Natural killer cell treated with Interleukin-12 subunit alpha and Interleukin-12 subunit beta and Interleukin-15 and Interleukin-18, amount 100 ng/mL, for 72 hours (primary cell): ENCODE measurements around the gene GSK3A. TPM values are rescaled to one million over a fixed set of nuclear protein-coding genes. Genes with fewer than 3 reads are reported as not detected.
A peak's percentile ranks its signal among the peaks of the same experiment; 100 is the strongest.

ENCODE experiments used
- ATAC-seq, 2 donors: fragments of 150-1000 bp; cut with Tn5 transposase in 1 of 2; sonication (Bioruptor Pico), chemical (Tn5 transposase) in 1 of 2; 2 replicates each; pipeline ENCODE4 v1.10.0; 2021
- DNase-seq: peaks from one replicate; pipeline ENCODE4 v3.0.0; 2022; ENCODE audit warnings: low spot score
- H3K27ac Mint-ChIP-seq, 2 donors: 1 replicate in 1 of 2; 2 replicates in 1 of 2; pipeline ENCODE4 v1.8.0; 2022; ENCODE audit warnings: mixed read lengths in 2 of 2, mild to moderate bottlenecking in 1 of 2, moderate library complexity in 1 of 2
- H3K27me3 Mint-ChIP-seq, 2 donors: 1 replicate in 1 of 2; 2 replicates in 1 of 2; pipeline ENCODE4 v1.8.0; 2022; ENCODE audit warnings: mixed read lengths in 2 of 2
- H3K36me3 Mint-ChIP-seq: one replicate; pipeline ENCODE4 v1.8.0; 2022; ENCODE audit warnings: mixed read lengths
- H3K4me1 Mint-ChIP-seq, 2 donors: 1 replicate in 1 of 2; 2 replicates in 1 of 2; pipeline ENCODE4 v1.8.0; 2022; ENCODE audit warnings: low read depth in 2 of 2, mixed read lengths in 2 of 2, mild to moderate bottlenecking in 1 of 2
- H3K4me3 Mint-ChIP-seq: one replicate; pipeline ENCODE4 v1.8.0; 2022; ENCODE audit warnings: mixed read lengths
- H3K9me3 Mint-ChIP-seq: 2 replicates; pipeline ENCODE4 v1.8.0; 2022; ENCODE audit warnings: mixed read lengths
- total RNA-seq, 2 donors: library from RNA; stranded (reverse); gene quantifications; one replicate each; pipeline ENCODE4 v1.2.3, GENCODE V29; 2022

GSK3A gene
- total RNA-seq, 2 donors from 2014 or later: 51.1 to 52.8 TPM

GRCh38 chr19:42244347-42245220 lies 2.2 kb upstream of the GSK3A start:
- Mint-ChIP-seq H3K27me3 (no peaks in the 10 kb centered on the region), H3K9me3 (no peaks in the 10 kb centered on the region), H3K36me3 (peaks cover 6% of the 10 kb centered on the region), H3K4me3 (peak overlapping the region; percentile 98), H3K4me1 (peaks cover 33 to 49% of the 10 kb centered on the region in 2 donors), H3K27ac (peak overlapping the region; percentile 94 to 97)
- ATAC-seq (peak; percentile 63 to 73), DNase-seq (peak; percentile 93)

DNA sequence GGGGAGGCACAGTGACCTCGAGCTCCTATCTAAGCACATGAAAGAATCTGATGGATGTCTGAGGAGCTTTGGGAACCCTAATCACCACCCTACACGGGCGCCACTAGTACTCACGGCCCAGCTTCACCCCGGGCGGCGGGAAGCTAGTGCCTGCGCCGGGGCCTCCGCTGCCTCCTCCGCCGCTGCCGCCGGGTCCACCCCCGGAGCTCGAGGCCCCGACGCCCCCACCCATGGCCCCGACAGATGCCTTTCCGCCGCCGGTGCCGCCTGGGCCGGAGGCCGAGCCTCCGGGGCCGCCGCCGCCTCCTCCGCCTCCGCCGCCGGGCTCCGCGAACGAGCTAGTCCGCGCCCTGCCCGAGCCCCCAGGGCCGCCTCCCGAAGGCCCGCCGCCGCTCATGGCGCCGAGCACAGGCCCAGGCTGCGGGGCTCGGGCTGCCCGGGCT lies 312 bp downstream of the GSK3A start:
- H3K27me3 Mint-ChIP-seq: no peaks in the 10 kb centered on the region
- ATAC-seq: peak in 1 of 2 donors; percentile 1

GRCh38 chr19:42241279-42241678 lies 1.1 kb downstream of the GSK3A start:
- Mint-ChIP-seq H3K4me3 (peak overlapping the region; percentile 91), H3K4me1 (peaks cover 40 to 57% of the 10 kb centered on the region in 2 donors), H3K27me3 (no peaks in the 10 kb centered on the region), H3K36me3 (peaks cover 6% of the 10 kb centered on the region), H3K27ac (peak overlapping the region; percentile 96 to 97), H3K9me3 (no peaks in the 10 kb centered on the region)
- ATAC-seq (no peak), DNase-seq (no peak)

More for the DNA sequence above, 312 bp downstream of the GSK3A start:
- Mint-ChIP-seq H3K9me3 (no peaks in the 10 kb centered on the region), H3K4me1 (peaks cover 36 to 57% of the 10 kb centered on the region in 2 donors), H3K4me3 (peak overlapping the region; percentile 92), H3K27ac (peak overlapping the region; percentile 96 to 97), H3K36me3 (peaks cover 6% of the 10 kb centered on the region)
- DNase-seq: peak; percentile 66

DNA sequence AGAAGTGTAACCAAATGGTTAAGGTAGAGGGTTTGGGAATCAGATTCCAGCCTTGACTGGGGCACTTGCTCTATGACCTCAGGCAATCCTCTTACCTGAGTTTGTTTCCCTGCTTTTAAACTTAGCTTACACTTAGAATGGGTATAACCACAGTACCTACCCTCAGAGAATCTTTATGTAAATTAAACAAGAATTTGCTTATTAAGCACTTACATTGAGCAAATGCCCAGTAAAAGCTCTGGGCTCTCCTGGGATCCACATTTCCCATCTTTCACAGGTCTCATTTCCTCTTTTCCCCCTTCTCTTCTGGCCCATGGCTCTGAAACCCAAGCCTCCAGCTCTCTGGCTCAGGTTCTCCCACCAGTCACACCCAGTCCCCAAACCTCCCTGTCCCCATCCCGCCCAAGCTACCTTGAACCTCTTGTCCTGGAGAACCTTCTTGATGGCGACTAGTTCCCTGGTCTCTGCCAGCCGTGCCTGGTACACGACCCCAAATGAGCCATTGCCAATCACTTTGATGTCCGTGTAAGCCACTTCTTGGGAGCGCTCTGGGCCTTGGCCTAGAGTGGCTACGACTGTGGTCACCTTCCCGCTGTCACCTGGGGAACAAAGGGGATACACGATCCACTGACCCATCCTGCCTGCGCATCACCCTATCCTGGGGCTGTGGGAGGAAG lies 2.7 kb downstream of the GSK3A start:
- H3K9me3 Mint-ChIP-seq: no peaks in the 10 kb centered on the region
- H3K27ac Mint-ChIP-seq: peak overlapping the region; percentile 96 to 97
- H3K4me1 Mint-ChIP-seq: peaks cover 43 to 49% of the 10 kb centered on the region in 2 donors
- no peak for ATAC-seq
- peak overlapping the region; percentile 38 for H3K4me3 Mint-ChIP-seq
- no peaks in the 10 kb centered on the region for H3K27me3 Mint-ChIP-seq
- DNase-seq: no peak
- peaks cover 6% of the 10 kb centered on the region for H3K36me3 Mint-ChIP-seq

DNA sequence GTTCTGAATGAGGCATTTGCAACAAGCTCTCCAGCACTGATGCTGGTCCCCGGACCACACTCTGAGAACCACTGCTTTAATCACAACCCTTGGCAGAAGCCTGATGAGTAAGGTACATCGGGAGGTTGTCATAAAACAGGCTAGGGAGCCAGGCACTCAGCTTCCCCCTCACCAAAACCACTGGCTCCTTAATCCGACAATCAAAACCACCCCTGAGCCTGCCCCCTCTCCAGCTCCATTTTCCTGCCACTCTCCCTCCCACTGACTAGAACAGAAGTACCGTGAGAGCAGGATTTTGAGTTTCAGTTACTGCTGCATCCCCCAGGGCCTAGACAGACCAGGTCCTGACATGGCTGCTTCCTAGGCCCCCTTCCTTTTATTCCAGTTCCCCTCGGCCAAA lies 7.2 kb downstream of the GSK3A start:
- Mint-ChIP-seq H3K9me3 (no peaks in the 10 kb centered on the region), H3K4me3 (no peak overlapping the region), H3K36me3 (peaks cover 3% of the 10 kb centered on the region), H3K27ac (peak overlapping the region; percentile 33 to 49), H3K4me1 (peaks cover 19 to 34% of the 10 kb centered on the region in 2 donors), H3K27me3 (no peaks in the 10 kb centered on the region)
- ATAC-seq (no peak), DNase-seq (no peak)

DNA sequence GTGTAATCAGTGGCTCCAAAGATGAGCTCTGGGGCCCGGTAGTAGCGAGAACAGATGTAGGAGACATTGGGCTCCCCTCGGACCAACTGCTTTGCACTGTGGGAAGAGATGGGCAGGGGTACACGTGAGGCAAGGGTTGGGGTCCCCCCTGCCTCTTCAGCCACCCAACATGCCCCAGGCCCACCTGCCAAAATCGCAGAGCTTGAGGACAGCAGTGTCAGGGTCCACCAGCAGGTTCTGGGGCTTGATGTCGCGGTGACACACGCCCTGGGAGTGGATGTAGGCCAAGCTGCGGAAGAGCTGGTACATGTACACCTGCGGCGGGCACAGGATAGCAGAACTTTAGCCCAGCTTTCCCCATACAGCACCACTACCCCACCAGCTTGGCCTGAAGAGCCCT lies 8.0 kb downstream of the GSK3A start:
- Mint-ChIP-seq H3K36me3 (no peaks in the 10 kb centered on the region), H3K9me3 (no peaks in the 10 kb centered on the region), H3K27ac (no peak overlapping the region), H3K4me1 (peaks cover 10 to 31% of the 10 kb centered on the region in 2 donors), H3K27me3 (no peaks in the 10 kb centered on the region), H3K4me3 (no peak overlapping the region)
- DNase-seq (no peak), ATAC-seq (no peak)

GRCh38 chr19:42233678-42234292 lies 8.6 kb downstream of the GSK3A start:
- ATAC-seq (no peak), DNase-seq (no peak)
- Mint-ChIP-seq H3K4me3 (no peak overlapping the region), H3K4me1 (peaks cover 7 to 29% of the 10 kb centered on the region in 2 donors), H3K36me3 (no peaks in the 10 kb centered on the region), H3K27ac (peak overlapping the region in 1 of 2 donors; percentile 61), H3K9me3 (no peaks in the 10 kb centered on the region), H3K27me3 (no peaks in the 10 kb centered on the region)

DNA sequence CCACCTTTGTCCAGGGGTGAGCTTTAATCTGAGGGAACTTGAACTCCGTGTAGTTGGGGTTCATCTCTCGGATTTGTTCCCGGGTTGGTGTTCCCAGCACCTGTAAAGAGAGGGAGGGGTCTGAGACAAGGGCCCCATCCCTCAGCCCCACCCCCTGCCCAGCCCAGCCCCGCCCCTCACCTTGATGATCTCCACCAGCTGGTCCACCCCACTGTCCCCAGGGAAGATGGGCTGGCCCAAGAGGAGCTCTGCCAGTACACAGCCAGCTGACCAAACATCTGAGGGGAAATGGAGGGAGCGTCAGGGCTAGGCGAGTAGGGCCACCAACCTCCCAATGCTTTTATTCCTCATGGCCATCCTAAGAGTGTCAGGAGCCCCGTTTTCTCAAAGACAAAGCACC lies 9.3 kb downstream of the GSK3A start:
- no peak overlapping the region for H3K4me3 Mint-ChIP-seq
- H3K4me1 Mint-ChIP-seq: peaks cover 9 to 33% of the 10 kb centered on the region in 2 donors
- no peak overlapping the region for H3K27ac Mint-ChIP-seq
- no peaks in the 10 kb centered on the region for H3K36me3 Mint-ChIP-seq
- no peak for ATAC-seq
- H3K27me3 Mint-ChIP-seq: no peaks in the 10 kb centered on the region
- DNase-seq: no peak
- H3K9me3 Mint-ChIP-seq: no peaks in the 10 kb centered on the region

GRCh38 chr19:42232435-42232834 lies 10.0 kb downstream of the GSK3A start:
- no peaks in the 10 kb centered on the region for H3K27me3 Mint-ChIP-seq
- H3K4me1 Mint-ChIP-seq: peaks cover 9 to 34% of the 10 kb centered on the region in 2 donors
- H3K9me3 Mint-ChIP-seq: no peaks in the 10 kb centered on the region
- H3K4me3 Mint-ChIP-seq: no peak overlapping the region
- no peak for ATAC-seq
- no peaks in the 10 kb centered on the region for H3K36me3 Mint-ChIP-seq
- DNase-seq: no peak
- no peak overlapping the region for H3K27ac Mint-ChIP-seq

- Mint-ChIP-seq H3K27ac (no peak overlapping the region), H3K36me3 (peaks cover 4% of the 10 kb centered on the region)
Observed at GRCh38 chr19:42230571-42230970, 11.8 kb downstream of the GSK3A start.

DNA sequence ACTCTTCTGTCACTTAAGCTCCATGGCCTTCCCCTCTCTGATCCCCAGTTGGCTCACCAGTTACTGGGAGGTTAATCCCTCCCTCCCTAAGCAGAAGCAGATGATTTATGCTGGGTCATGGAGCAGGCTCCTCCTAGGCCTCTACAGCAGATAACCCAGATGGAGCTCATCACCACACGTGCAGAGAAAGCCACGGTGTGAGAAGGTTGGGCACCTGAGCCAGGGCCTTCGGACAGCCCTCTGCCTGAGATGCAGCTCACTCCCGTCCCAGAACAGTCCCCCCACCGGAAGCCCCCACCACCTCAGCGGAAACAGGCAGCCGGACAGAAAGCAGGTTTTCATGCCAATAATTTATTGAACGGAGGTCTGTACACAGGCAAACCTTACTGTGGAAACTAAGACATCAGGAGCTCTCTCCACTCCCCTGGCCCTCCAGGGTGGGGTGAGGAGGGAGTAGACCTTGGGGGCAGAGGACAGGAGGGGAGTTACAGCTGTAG lies 12.5 kb downstream of the GSK3A start:
- Mint-ChIP-seq H3K36me3 (peaks cover 7% of the 10 kb centered on the region), H3K27ac (peak overlapping the region in 1 of 2 donors; percentile 76)

More at GRCh38 chr19:42230571-42230970, 11.8 kb downstream of the GSK3A start:
- Mint-ChIP-seq H3K4me3 (no peak overlapping the region), H3K4me1 (peaks cover 13 to 31% of the 10 kb centered on the region in 2 donors), H3K9me3 (no peaks in the 10 kb centered on the region), H3K27me3 (no peaks in the 10 kb centered on the region)
- ATAC-seq (no peak), DNase-seq (no peak)

GRCh38 chr19:42229301-42229854 lies 13.0 kb downstream of the GSK3A start:
- peaks cover 9 to 29% of the 10 kb centered on the region in 2 donors for H3K4me1 Mint-ChIP-seq
- DNase-seq (no peak), ATAC-seq (no peak)
- H3K36me3 Mint-ChIP-seq: peaks cover 10% of the 10 kb centered on the region
- no peaks in the 10 kb centered on the region for H3K9me3 Mint-ChIP-seq
- peak overlapping the region in 1 of 2 donors; percentile 76 for H3K27ac Mint-ChIP-seq
- no peak overlapping the region for H3K4me3 Mint-ChIP-seq
- no peaks in the 10 kb centered on the region for H3K27me3 Mint-ChIP-seq

More for the DNA sequence above, 12.5 kb downstream of the GSK3A start:
- Mint-ChIP-seq H3K27me3 (no peaks in the 10 kb centered on the region), H3K4me3 (no peak overlapping the region), H3K9me3 (no peaks in the 10 kb centered on the region), H3K4me1 (peaks cover 9 to 27% of the 10 kb centered on the region in 2 donors)
- DNase-seq (no peak), ATAC-seq (no peak)

GRCh38 chr19:42228641-42229040 lies 13.8 kb downstream of the GSK3A start:
- H3K27ac Mint-ChIP-seq: peak overlapping the region in 1 of 2 donors; percentile 76
- H3K9me3 Mint-ChIP-seq: no peaks in the 10 kb centered on the region
- no peak for DNase-seq
- ATAC-seq: no peak
- H3K36me3 Mint-ChIP-seq: peaks cover 10% of the 10 kb centered on the region
- H3K4me1 Mint-ChIP-seq: peaks cover 9 to 27% of the 10 kb centered on the region in 2 donors
- no peak overlapping the region for H3K4me3 Mint-ChIP-seq
- H3K27me3 Mint-ChIP-seq: no peaks in the 10 kb centered on the region
